Measurements from ENCODE around the gene ETFA.

The ETFA gene

GRCh38 chr15:76209523-76209922, 101.7 kb downstream of the ETFA start:
- no peak for DNase-seq

- no peak for DNase-seq
Measured at GRCh38 chr15:76208786-76209424, 102.4 kb downstream of the ETFA start.

GRCh38 chr15:76208084-76208785, 103.0 kb downstream of the ETFA start:
- DNase-seq: no peak

- DNase-seq: peak; percentile 96
Measured at GRCh38 chr15:76206325-76206976, 104.8 kb downstream of the ETFA start.

- no peak for DNase-seq
Measured at GRCh38 chr15:76204916-76205460, 106.3 kb downstream of the ETFA start.

- DNase-seq: no peak
Measured at GRCh38 chr15:76204109-76204845, 107.0 kb downstream of the ETFA start.

GRCh38 chr15:76203346-76204108, 107.7 kb downstream of the ETFA start:
- no peak for DNase-seq

- DNase-seq: no peak
Measured at GRCh38 chr15:76201536-76202255, 109.6 kb downstream of the ETFA start.

GRCh38 chr15:76200641-76201105, 110.6 kb downstream of the ETFA start:
- peak; percentile 1 for DNase-seq

- no peak for DNase-seq
Measured at GRCh38 chr15:76200083-76200465, 111.2 kb downstream of the ETFA start.

GRCh38 chr15:76199106-76200082, 111.9 kb downstream of the ETFA start:
- DNase-seq: no peak

GRCh38 chr15:76198456-76199105, 112.7 kb downstream of the ETFA start:
- no peak for DNase-seq

- no peak for DNase-seq
Measured at GRCh38 chr15:76197703-76198455, 113.4 kb downstream of the ETFA start.

- DNase-seq: peak; percentile 89
Measured at GRCh38 chr15:76196269-76197231, 114.7 kb downstream of the ETFA start.

GRCh38 chr15:76195506-76196268, 115.6 kb downstream of the ETFA start:
- no peak for DNase-seq

GRCh38 chr15:76193934-76194333, 117.3 kb downstream of the ETFA start:
- no peak for DNase-seq

- DNase-seq: no peak
Measured at GRCh38 chr15:76192715-76193114, 118.6 kb downstream of the ETFA start.

Measured in NCI-H446 treated with DMSO at 0.1 percent for 48 hours (cell line).